ENCODE data around the gene METTL6. TPM values are rescaled to one million over a fixed set of nuclear protein-coding genes. Genes with fewer than 3 reads are reported as not detected.
"Not testable (repeated sequence)": the region's sequence is repeated elsewhere in the genome, so short reads cannot be mapped to it uniquely, and the experiment has no call there.

The METTL6 gene
- total RNA-seq, 1 donor from 2014 or later = 27.2 TPM

DNA sequence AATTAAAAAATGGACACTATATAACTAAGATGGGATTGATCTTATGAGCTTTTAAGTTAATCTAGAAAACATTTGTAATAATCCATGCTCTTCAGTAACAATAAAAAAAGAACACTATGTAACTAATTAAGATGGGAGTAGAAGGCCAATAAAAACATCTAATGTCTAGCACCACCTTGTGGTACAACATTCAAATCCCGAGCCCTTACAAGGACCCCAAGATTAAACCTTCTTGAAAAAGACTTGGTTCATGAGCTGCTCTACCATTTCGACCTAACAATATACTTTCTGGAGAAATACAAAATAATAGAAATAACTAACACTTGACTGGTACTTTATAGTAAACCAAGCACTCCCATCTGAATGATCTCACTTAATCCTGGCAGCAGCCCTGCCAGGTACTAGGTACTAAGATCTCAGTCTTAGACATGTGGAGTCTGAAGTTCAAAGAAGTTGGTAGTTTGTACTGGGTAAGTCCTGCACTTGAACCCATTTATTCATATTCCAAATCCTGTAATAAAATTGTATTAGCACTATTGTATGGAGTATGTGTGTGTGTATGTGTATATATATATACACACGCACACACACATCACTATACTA lies 21.8 kb downstream of the METTL6 start:
- peak; percentile 65 for DNase-seq (ENCODE audit: low read depth)

DNA sequence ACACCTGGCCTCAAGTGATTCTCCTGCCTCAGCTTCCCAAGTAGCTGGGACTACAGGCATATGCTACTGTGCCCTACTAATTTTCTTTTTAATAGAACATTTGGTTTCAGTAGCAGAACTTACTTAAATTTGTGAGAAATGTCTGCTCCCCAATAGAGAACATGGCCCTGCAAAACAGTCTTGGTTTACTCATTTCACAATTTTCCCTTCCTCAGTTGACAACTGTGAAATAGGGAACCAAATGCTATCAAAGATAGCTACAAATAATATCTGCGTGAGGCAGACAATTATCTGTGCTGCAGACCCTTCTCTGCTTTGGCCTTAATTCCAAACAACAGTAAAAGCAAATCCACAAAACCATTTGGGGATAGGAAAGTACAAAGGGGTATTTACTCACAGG lies 22.6 kb downstream of the METTL6 start:
- no peak for DNase-seq (ENCODE audit: low read depth)

DNA sequence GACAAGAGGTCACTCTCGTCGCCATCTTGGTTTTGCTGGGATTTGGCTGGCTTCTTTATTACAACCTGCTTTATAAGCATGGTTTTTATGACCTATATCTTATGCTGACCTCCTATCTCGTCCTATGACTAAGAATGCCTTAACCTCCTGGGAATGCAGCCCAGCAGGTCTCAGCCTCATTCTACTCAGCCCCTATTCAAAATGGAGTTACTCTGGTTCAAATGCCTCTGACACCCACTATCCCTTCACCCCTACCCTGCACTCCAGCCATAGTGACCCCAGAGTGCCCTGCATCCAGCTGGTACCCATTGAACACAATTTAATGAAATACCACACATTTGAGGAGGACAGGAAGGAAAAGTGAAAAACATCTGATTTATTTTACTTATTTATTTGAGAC lies 23.4 kb downstream of the METTL6 start:
- DNase-seq (ENCODE audit: low read depth) = no peak

DNA sequence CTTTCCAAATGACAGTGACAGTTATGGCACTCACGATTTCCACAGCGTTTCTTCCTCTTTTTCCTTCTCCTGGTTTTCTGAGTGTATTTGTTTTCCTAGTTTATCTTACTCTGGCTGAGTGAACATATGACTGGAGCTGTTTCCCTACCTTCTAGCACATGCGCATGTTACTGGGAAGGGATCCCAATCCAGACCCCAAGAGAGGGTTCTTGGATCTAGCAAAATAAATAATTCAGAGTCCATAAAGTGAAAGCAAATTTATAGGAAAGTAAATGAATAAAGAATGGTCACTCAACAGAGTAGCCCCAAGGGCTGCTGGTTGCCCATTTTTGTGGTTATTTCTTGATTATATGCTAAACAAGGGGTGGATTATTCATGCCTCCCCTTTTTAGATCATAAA lies 23.8 kb downstream of the METTL6 start:
- no peak for DNase-seq (ENCODE audit: low read depth)

DNA sequence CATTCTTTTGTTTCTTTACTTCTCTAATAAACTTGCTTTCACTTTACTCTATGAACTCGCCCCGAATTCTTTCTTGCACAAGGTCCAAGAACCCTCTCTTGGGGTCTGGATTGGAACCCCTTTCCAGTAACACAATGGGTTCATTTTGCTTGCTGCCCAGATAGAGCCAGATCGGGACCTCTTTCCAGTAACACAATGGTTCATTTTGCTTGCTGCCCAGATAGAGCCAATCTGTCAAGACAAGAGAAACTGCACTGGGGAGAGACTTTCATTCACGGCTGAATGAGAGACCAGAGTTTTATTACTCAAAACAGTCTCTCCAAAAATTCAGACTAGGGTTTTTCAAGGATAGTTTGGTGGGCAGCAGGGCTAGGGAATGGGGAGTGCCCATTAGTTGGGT lies 25.4 kb downstream of the METTL6 start:
- no peak for DNase-seq (ENCODE audit: low read depth)

DNA sequence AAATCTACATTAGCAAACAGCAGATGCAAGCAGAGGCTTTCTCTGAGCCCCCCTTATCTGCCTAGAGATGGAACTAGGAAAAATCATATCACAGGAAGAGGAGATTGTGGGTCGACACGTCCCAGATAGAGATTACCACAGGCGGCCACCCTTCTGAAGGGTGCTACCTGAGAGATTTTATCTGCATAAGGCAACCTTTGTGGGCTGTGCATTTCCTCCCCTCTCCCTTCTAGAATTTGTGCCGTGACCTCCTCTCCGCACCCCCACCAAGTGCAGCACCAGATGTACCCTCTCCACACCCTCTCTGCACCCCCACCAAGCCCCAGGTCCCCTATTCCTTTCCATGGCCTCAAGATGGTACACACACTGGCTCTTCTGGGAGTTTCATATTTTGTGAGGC lies 27.4 kb downstream of the METTL6 start:
- DNase-seq (ENCODE audit: low read depth) = no peak

DNA sequence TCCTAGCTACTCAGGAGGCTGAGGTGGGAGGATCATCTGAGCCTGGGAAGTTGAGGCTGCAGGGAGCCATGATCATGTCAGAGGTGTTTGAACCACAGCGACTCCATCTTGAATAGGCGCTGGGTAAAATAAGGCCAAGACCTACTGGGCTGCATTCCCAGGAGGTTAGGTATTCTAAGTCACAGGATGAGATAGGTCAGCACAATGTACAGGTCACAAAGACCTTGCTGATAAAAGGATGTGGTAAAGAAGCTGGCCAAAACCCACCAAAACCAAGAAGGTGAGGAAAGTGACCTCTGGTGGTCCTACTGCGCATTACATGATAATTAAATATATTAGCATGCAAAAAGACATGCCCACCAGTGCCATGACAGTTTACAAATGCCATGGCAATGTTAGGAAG lies 28.6 kb downstream of the METTL6 start:
- peak; percentile 5 for DNase-seq (ENCODE audit: low read depth)

DNA sequence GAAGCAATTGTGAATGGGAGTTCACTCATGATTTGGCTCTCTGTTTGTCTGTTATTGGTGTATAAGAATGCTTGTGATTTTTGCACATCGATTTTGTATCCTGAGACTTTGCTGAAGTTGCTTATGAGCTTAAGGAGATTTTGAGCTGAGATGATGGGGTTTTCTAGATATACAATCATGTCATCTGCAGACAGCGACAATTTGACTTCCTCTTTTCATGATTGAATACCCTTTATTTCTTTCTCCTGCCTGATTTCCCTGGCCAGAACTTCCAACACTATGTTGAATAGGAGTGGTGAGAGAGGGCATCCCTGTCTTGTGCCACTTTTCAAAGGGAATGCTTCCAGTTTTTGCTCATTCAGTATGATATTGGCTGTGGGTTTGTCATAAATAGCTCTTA lies 34.1 kb downstream of the METTL6 start:
- not testable (repeated sequence) for DNase-seq (ENCODE audit: low read depth)

DNA sequence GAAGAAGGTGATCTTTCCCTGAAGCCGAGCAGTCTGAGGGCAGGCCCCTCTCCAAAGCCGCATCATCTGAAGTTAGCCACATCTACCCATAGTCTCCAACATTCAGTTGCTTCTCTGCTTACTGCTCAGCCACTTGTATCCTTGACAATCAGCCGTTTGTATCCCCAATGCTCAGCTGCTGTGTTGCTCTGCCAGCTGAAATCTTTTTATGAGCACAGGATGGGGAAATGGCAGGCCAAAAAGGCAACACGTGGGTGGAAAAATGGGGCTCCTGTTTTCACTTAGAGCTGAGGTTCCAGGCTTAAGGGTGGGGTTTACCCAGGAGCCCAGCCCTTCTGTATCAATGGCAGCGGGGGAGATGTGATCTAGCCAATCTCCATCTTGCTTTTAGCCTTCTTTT lies 36.3 kb downstream of the METTL6 start:
- peak; percentile 15 for DNase-seq (ENCODE audit: low read depth)

DNA sequence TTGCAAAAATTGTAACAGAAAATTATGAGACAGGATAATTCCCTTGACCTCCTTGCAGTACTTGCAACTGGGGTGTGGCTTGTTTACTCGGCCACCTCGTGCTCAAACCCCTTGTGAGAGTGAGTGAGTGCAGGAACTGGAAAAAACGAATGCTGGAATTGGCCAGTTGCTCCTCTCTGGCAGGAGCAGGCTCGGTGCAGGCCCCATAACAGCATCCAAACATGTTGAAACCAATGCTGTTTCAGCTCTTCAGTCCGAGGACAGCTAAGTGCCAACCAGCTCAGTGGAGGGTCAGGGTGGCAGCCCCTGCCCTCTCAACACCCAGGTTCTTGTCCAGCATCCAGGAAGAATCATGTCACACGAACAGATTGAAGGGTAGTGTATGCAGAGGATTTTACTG lies 36.9 kb downstream of the METTL6 start:
- DNase-seq (ENCODE audit: low read depth) = no peak

DNA sequence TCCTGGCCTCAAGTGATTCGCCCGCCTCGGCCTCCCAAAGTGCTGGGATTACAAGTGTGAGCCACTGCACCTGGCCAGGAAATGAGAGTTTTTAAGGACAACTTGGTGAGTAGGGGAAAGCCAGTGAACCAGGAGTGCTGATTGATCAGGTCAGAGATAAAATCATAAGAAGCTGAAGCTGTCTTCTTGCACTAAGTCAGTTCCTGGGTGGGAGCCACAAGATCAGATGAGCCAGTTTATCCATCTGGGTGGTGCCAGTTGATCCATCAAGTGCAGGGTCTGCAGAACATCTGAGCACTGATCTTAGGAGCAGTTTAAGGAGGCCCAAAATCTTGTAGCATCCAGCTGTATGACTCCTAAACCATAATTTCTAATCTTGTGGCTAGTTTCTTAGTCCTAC lies 39.0 kb downstream of the METTL6 start:
- DNase-seq (ENCODE audit: low read depth) = not testable (repeated sequence)

DNA sequence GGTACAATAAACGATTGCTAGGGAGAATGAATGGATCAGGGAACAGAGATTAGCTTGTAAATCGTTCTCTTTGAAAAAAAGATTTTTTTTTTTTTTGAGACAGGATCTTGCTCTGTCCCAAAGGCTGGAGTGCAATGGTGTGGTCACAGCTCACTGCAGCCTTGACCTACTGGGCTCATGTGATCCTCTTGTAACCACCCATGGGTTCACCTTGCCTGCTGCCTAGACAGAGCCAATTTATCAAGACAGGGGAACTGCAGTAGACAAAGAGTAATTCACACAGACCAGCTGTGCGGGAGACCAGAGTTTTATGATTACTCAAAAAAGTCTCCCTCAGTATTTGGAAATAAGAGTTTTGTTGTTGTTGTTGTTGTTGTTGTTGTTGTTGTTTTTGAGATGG lies 39.6 kb downstream of the METTL6 start:
- DNase-seq (ENCODE audit: low read depth) = no peak

DNA sequence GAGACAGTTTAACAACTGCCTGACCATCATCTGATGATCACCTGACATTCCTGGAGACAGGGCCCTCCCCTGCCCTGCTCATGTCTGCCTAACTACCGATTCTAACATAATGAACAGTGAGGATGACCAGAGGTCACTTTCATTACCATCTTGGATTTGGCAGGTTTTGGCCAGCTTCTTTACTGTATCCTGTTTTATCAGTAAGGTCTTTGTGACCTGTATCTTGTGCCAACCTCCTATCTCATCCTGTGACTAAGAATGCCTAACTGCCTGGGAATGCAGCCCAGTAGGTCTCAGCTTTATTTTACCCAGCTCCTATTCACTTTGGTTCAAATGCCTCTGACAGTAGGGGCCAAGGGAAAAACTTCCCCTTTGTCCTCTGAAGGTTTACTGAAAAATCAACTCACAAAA lies 40.2 kb downstream of the METTL6 start:
- no peak for DNase-seq (ENCODE audit: low read depth)

DNA sequence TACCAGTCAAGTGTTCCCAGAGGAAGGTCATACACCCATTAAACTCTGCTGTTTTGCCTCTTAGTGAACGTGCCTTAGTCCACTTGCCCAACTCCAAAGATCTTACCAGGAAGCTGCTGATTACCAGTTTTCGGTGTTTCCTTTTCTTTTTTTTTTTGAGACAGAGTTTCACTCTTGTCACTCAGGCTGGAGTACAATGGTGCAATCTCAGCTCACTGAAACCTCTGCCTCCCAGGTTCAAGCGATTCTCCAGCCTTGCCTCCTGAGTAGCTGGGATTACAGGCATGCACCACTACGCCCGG lies 40.7 kb downstream of the METTL6 start:
- DNase-seq (ENCODE audit: low read depth) = not testable (repeated sequence)

DNA sequence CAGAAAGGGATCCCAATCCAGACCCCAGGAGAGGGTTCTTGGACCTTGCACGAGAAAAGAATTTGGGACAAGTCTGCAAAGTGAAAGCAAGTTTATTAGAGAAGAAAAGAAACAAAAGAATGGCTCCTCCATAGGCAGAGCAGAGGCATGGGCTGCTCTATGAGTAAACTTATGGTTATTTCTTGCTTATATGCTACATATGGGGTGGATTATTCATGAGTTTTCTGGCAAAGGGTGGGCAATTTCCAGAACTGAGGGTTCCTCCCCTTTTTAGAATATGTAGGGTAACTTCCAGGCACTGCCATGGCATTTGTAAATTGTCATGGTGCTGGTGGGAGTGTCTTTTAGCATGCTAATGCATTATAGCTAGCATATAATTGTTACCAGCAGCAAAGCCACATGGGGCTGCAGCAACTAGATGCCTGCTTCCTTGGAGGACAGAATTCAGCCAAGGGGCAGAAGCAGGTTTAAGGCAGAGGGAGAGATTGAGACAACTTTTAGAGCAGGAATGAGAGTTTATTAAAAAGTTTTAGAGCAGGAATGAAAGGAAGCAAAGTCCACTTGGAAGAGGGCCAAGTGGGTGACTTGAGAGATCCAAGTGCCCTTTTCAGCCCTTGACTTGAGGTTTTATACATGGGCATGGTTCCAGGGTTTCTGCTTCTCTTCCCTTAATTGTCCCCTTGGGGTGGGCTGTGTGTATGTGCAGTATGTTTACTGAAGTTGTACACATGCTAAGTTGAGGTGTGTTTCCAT lies 41.3 kb downstream of the METTL6 start:
- DNase-seq (ENCODE audit: low read depth) = no peak

DNA sequence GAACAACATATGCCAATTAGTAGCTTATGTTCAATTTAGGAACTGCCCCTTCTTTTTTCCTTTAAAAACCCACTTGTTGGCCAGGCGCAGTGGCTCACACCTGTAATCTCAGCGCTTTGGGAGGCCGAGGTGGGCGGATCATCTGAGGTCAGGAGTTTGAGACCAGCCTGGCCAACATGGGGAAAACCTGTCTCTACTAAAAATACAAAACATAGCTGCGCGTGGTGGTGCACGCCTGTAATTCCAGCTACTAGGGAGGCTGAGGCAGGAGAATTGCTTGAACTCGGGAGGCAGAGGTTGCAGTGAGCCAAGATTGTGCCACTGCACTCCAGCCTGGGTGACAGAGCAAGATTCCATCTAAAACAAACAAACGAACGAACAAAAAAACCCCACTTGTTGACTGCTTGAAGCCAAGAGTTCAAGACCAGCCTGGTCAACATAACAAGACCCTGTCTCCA lies 42.1 kb downstream of the METTL6 start:
- DNase-seq (ENCODE audit: low read depth) = not testable (repeated sequence)

DNA sequence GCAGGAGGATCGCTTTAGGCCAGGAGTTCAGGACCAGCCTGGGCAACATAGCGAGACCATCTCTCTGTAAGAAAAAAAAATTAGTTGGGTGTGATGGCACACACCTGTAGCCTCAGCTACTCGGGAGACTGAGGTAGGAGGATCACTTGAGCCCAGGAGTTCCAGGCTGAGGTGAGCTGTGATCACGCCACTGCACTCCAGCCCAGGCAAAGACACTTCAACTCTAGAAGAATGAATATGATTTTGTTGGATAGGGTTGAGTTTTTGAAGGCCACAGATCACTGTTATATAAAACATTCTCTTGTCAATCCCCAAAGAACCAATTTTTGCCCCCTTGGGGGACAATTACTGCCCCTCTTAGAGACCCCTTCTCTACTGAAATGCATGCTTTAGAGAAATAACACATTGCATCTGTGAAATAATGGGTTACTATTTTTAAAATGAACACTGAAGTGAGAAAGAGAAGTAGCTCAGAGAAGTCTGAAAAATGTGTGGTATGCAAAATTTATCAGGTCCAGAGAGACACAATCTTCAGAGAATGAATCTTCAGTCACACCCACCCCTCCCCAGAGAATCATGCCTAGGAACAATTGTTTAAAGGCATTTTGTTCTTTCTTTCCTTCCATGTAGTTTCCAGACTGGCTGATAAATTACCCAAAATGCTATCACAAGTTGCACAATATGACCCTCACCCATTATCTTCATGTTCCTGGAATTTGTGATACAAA lies 42.7 kb downstream of the METTL6 start:
- no peak for DNase-seq (ENCODE audit: low read depth)

DNA sequence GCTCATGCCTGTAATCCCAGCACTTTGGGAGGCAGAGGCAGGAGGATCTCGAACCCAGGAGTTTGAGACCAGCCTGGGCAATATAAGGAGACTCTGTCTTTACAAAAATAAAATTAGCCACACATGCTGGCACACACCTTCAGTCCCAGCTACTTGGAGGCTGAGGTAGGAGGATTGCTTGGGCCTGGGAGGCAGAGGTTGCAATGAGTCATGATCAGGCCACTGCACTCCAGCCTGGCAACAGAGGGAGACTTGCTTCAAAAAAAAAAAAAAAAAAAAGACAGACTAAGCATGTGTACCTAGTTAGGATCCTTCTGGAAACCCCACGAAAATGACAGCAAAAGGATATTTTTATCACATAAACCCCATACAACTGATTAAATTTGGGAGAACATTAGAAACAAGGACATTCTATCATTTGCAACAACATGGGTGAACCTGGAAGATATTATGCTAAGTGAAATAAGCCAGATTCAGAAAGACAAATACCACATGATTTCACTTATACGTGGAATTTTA lies 44.9 kb downstream of the METTL6 start:
- no peak for DNase-seq (ENCODE audit: low read depth)

DNA sequence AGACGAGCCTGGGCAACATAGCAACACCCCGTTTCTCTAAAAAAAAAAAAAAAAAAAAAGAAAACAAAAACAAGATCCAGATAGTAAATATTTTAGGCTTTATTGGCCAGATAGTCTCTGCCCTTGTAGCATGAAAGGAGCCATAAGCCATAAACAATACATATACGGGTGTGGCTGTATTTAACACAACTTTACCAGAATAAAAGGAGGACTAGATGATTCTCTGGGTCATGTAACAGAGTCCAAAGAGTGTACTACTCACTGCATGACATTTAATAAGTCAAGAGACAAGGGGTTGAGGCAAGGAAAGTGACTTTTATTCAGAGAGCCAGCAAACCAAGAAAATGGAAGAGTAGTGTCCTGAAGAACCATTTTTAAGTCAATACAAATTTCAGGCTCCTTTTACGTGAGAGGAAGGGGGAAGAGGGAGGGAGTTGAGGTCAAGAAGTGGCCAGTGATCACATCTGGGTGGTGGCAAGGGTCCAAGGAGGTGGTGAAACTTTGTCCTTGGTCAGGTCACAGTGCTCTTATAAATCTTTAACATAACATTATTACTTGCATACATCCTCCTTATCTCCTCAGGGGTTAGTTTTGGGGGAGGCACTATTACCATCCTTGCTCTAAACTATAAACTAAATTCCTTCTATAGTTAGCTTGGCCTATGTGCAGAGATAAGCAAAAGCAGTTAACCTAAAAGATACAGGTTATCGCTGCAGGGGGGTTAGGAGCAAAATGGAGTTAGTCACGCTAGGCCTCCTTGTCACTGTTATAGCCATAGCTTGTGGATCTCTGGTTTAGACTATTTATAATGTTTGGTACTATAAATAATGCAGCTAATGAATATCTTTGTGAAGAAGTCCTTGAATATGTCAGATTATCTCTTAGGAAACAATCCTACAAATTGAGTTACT lies 46.1 kb downstream of the METTL6 start:
- DNase-seq (ENCODE audit: low read depth) = no peak

DNA sequence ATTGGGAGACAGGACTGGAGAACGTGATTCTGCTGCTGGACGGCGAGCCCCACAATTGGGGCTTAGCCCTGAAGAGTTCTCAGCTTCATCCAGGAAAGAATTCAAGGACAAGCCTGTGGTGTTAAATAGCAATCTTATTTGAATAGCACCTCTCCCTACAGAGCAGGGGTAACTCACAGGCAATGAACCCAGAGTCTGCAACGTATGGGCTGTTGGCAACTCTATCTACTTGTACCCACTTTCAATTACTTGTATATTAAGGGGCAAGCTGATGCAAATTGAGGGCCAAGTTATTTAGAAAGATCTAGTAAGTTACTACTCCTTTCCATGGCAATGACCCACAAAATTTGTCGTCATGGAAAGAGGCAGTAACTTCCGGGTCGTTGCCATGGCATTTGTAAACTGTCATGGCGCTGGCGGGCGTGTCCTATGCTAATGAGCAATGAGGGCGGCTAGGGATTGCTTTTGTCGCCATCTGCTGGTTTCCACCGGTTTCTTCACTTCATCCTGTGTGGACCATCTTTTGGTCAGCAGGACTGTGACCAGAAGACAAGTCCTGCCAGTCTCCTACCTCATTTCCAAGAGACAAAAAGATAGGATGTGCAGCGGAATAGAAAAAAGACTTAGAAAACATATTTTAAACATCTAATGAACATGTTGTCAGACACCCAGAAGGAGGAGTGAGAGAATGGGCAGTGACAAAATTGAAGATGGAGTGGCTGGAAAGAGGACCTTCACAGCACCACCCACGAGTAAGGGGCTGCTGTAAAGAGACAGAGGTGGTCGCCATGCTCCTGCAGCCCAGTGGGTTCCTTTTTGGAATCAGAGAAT lies 49.2 kb downstream of the METTL6 start:
- DNase-seq (ENCODE audit: low read depth) = peak; percentile 96

Measured in myocyte (in vitro differentiated cells).